ENCODE data around the gene LRP3.
"Not testable (repeated sequence)": the region's sequence is repeated elsewhere in the genome, so short reads cannot be mapped to it uniquely, and the experiment has no call there.

The LRP3 gene

GRCh38 chr19:33168528-33168927 lies 25.6 kb upstream of the LRP3 start:
- H3K27ac Mint-ChIP-seq: no peak overlapping the region
- no peak for DNase-seq

DNA sequence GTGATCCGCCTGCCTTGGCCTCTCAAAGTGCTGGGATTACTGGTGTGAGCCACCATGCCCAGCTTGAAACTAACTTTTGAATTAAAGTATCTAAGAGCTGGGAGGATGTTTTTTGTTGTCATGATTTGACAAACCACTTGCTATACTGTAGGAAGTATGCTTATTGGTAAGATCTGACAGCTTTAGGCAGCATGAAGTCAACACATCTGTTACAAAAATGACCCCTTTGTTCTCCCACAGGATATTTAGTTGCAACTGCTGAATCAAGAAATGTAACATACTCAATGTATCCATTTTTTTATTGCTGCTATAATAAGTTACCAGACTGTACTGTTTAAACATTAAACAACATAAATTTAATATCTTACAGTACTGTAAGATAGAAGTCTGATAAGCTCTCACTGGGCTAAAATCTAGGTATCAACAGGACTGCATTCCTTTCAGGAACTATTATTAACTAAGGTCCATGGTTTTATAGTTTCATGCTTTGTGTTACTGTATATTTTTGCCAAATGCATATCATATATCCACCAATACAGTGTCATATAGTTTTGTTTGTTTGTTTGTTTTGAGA lies 22.8 kb upstream of the LRP3 start:
- Mint-ChIP-seq H3K27me3 (no peaks in the 10 kb centered on the region), H3K27ac (no peak overlapping the region), H3K36me3 (ENCODE audit: low read depth) (peaks cover 9% of the 10 kb centered on the region), H3K9me3 (peaks cover 13% of the 10 kb centered on the region), H3K4me3 (no peak overlapping the region), H3K4me1 (peaks cover 25% of the 10 kb centered on the region)
- no peak for ATAC-seq
- DNase-seq: no peak

More at GRCh38 chr19:33168528-33168927, 25.6 kb upstream of the LRP3 start:
- Mint-ChIP-seq H3K4me3 (no peak overlapping the region), H3K9me3 (peaks cover 13% of the 10 kb centered on the region), H3K36me3 (ENCODE audit: low read depth) (peaks cover 9% of the 10 kb centered on the region), H3K27me3 (no peaks in the 10 kb centered on the region), H3K4me1 (peaks cover 8% of the 10 kb centered on the region)
- ATAC-seq: no peak

GRCh38 chr19:33171916-33172359 lies 22.2 kb upstream of the LRP3 start:
- peaks cover 11% of the 10 kb centered on the region for H3K36me3 Mint-ChIP-seq (ENCODE audit: low read depth)
- peaks cover 16% of the 10 kb centered on the region for H3K9me3 Mint-ChIP-seq
- no peak overlapping the region for H3K27ac Mint-ChIP-seq
- H3K4me1 Mint-ChIP-seq: peaks cover 27% of the 10 kb centered on the region
- DNase-seq: no peak
- H3K4me3 Mint-ChIP-seq: no peak overlapping the region
- no peak for ATAC-seq
- peaks cover 3% of the 10 kb centered on the region for H3K27me3 Mint-ChIP-seq

GRCh38 chr19:33174186-33174585 lies 19.9 kb upstream of the LRP3 start:
- H3K27ac Mint-ChIP-seq: no peak overlapping the region
- H3K27me3 Mint-ChIP-seq: peaks cover 5% of the 10 kb centered on the region
- peaks cover 3% of the 10 kb centered on the region for H3K9me3 Mint-ChIP-seq
- H3K36me3 Mint-ChIP-seq (ENCODE audit: low read depth): peaks cover 5% of the 10 kb centered on the region
- no peak overlapping the region for H3K4me3 Mint-ChIP-seq
- DNase-seq (no peak), ATAC-seq (no peak)
- H3K4me1 Mint-ChIP-seq: peaks cover 44% of the 10 kb centered on the region

GRCh38 chr19:33175156-33175782 lies 18.9 kb upstream of the LRP3 start:
- Mint-ChIP-seq H3K27me3 (peaks cover 5% of the 10 kb centered on the region), H3K4me1 (peaks cover 44% of the 10 kb centered on the region), H3K27ac (no peak overlapping the region), H3K9me3 (peaks cover 3% of the 10 kb centered on the region), H3K36me3 (ENCODE audit: low read depth) (peaks cover 5% of the 10 kb centered on the region), H3K4me3 (peak overlapping the region; percentile 96)
- DNase-seq: no peak
- no peak for ATAC-seq

DNA sequence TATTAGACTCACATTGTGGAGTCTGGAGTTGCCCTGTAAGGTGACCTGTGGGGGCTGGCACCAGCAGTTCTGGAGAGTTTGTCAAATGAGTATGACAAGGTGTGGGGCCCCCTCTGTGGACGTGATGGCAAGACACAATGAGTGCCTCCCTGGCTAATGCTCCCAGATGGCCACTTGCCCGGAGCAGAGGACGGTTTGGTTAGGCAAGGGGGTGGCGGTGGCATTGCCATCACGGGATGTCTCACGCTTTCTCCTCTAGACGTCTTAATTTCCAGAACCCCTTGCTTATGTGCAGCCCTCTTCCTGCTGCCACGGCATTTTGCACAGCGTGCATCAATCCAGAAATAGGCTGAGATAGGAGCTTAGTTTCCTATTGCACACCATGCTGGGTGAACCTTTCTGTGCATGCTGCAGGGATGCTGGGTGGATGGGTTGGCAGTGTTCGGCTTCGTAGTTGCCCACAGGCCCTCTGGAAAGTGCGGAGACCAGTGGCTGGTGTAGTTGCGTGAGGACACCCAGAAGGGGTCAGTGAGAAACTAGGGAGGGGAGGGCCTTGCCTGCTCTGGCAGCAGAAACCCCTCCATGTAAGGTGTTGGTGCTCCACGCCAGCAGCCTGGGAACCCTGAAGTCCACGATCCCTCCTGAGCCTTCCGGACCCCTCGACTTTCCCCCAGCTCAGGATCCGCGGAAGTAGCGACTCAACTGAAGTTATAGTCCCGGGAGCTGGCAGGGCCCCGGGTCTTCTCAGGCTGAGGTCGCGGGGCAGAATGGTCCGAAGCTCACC lies 18.1 kb upstream of the LRP3 start:
- H3K36me3 Mint-ChIP-seq (ENCODE audit: low read depth): peaks cover 5% of the 10 kb centered on the region
- peak; percentile 26 for DNase-seq
- peaks cover 3% of the 10 kb centered on the region for H3K9me3 Mint-ChIP-seq
- peaks cover 5% of the 10 kb centered on the region for H3K27me3 Mint-ChIP-seq
- peak overlapping the region; percentile 96 for H3K4me3 Mint-ChIP-seq
- ATAC-seq: no peak
- peak overlapping the region; percentile 98 for H3K27ac Mint-ChIP-seq
- peaks cover 44% of the 10 kb centered on the region for H3K4me1 Mint-ChIP-seq

DNA sequence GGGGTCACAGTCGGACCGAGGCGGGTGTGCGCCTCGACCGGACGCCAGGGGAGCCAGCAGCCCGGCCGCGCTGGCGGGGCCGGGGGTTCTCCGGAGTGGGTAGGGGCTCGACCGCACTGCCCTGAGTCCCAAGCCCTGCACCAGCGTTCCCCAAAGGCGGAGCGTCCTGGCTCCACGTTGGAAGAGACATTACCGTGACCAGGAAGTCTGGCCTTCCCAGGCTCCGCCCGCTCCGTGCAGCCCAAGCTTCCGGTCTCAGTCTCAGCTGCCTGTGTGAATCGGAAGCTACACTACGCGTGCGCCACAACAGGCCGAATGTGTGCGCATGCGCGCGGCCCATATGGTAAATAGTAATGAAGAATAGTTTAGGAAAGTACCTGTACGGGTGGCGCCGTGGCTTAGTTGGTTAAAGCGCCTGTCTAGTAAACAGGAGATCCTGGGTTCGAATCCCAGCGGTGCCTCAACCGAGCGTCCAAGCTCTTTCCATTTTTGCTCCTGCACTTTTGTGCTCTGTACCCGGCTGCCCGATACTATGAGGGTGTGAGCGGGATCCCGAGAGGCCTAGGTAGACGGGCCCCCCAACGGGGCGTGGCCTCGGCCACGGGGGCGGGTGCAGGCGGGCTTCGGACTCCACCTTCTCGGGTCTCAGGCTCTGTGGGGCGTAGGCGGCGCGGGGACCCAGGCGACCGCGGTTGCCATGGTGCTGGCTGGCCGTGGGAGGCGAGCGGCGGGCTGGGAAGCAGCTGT lies 17.3 kb upstream of the LRP3 start:
- Mint-ChIP-seq H3K4me1 (peaks cover 44% of the 10 kb centered on the region), H3K36me3 (ENCODE audit: low read depth) (peaks cover 5% of the 10 kb centered on the region), H3K27ac (peak overlapping the region; percentile 98), H3K9me3 (peaks cover 3% of the 10 kb centered on the region), H3K4me3 (peak overlapping the region; percentile 96), H3K27me3 (peaks cover 5% of the 10 kb centered on the region)
- ATAC-seq (peak; percentile 97), DNase-seq (peak; percentile 98)

DNA sequence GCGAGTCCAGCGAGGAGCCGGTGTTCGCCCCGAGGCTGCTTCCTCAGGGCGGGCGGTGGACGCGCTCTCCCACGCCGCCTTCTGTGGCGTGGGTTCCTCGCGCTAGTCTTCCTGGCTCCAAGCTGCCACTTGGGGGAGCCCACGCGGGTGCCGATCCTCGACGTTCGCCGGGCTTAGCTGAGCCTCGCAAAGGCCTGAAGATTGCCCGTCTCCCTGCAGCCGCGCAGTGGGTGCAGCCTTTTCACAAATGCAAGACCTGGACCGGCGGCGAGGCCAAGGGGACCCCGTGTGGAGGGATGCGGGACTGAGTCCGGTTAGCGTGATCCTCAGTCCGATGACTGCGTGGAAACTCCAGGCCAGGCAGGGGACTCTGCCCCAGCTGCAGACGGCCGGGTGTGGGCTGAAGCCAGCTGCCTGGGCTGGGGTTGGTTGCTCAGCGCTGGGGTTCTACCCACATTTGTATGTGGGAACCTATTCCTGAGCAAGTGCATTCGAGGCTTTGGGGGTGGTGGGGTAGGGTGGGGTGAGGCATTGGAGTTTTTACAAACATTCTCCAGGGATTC lies 16.6 kb upstream of the LRP3 start:
- DNase-seq (peak; percentile 66), ATAC-seq (peak; percentile 20)
- Mint-ChIP-seq H3K4me3 (peak overlapping the region; percentile 96), H3K27ac (peak overlapping the region; percentile 98), H3K36me3 (ENCODE audit: low read depth) (peaks cover 3% of the 10 kb centered on the region), H3K4me1 (peaks cover 40% of the 10 kb centered on the region), H3K27me3 (peaks cover 5% of the 10 kb centered on the region), H3K9me3 (peaks cover 3% of the 10 kb centered on the region)

DNA sequence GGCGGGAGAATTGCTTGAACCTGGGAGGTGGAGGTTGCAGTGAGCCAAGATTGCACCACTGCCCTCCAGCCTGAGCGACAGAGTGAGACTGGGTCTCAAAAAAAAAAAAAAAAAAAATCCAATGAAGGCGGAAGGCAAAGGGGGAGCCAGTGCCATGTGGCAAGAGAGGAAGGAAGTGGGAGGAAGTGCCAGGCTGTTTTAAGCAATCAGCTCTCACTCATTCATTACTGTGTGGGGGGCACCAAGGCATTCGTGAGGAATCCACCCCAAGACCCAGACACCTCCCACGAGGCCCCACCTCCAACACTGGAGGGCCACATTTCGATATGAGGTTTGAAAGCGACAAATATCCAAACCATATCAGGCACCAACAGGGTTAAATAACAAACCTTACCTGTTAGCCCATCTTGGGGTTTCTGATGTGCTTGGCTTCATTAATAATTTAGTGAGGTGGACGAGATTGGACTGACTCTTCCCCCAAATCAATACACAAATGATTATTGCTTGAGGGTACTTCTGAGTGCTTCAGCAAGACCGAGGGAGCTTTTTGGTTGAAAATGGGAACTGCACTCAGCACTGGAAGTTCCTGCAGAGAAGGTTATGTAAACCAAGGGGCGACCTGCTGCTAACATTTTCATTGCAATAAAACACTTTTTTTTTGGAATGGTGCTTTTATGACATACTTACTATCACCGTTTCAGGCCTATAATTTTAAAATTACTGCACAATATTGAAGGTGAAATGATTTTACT lies 7.5 kb upstream of the LRP3 start:
- Mint-ChIP-seq H3K27ac (no peak overlapping the region), H3K9me3 (no peaks in the 10 kb centered on the region), H3K4me1 (peaks cover 8% of the 10 kb centered on the region), H3K27me3 (peaks cover under 1% of the 10 kb centered on the region), H3K36me3 (ENCODE audit: low read depth) (no peaks in the 10 kb centered on the region), H3K4me3 (no peak overlapping the region)
- no peak for DNase-seq
- ATAC-seq: no peak

DNA sequence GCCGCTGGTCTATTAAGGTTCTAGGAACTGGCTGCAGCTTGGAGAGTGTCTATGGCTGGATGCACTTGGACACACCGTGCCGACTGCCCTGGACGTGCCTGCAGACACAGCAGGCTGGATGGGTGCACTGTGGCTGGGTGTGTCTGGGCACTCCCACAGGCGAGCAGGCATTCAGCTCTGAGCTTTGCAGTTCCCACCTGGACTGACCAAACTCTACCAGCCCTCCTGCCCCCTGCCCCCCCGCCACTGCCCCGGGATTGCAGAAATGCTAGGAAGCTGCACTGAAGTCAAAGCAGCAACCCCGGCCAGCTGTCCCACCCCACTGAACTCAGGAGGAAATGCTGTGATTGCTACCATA lies 7.0 kb upstream of the LRP3 start:
- ATAC-seq (no peak), DNase-seq (no peak)
- H3K27me3 Mint-ChIP-seq: peaks cover 6% of the 10 kb centered on the region
- no peak overlapping the region for H3K4me3 Mint-ChIP-seq
- H3K27ac Mint-ChIP-seq: no peak overlapping the region
- H3K9me3 Mint-ChIP-seq: no peaks in the 10 kb centered on the region
- no peaks in the 10 kb centered on the region for H3K36me3 Mint-ChIP-seq (ENCODE audit: low read depth)
- peaks cover 8% of the 10 kb centered on the region for H3K4me1 Mint-ChIP-seq

- DNase-seq (no peak), ATAC-seq (no peak)
- no peak overlapping the region for H3K4me3 Mint-ChIP-seq
- no peaks in the 10 kb centered on the region for H3K9me3 Mint-ChIP-seq
- H3K27ac Mint-ChIP-seq: no peak overlapping the region
- H3K4me1 Mint-ChIP-seq: peaks cover 8% of the 10 kb centered on the region
- no peaks in the 10 kb centered on the region for H3K36me3 Mint-ChIP-seq (ENCODE audit: low read depth)
- peaks cover 23% of the 10 kb centered on the region for H3K27me3 Mint-ChIP-seq
Observed at GRCh38 chr19:33189453-33189852, 4.7 kb upstream of the LRP3 start.

DNA sequence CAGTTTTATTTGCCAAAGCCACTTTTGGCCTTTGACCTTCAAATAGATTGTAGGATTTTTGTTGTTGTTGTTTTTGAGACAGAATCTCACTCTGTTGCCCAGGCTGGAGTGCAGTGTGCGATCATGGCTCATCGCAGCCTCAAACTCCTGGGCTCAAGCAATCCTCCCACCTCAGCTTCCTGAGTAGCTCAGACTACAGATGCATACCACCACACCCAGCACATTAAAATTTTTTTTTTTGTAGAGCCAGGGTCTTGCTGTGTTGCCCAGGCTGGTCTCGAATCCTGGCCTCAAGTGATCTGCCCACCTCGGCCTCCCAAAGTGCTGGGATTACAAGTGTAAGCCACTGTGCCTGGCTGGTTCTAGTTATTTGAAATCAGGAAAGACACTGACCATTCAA lies 3.0 kb upstream of the LRP3 start:
- not testable (repeated sequence) for H3K36me3 Mint-ChIP-seq (ENCODE audit: low read depth); H3K4me1 Mint-ChIP-seq; H3K27ac Mint-ChIP-seq; DNase-seq; H3K4me3 Mint-ChIP-seq; ATAC-seq; H3K9me3 Mint-ChIP-seq
- peaks cover 28% of the 10 kb centered on the region for H3K27me3 Mint-ChIP-seq

DNA sequence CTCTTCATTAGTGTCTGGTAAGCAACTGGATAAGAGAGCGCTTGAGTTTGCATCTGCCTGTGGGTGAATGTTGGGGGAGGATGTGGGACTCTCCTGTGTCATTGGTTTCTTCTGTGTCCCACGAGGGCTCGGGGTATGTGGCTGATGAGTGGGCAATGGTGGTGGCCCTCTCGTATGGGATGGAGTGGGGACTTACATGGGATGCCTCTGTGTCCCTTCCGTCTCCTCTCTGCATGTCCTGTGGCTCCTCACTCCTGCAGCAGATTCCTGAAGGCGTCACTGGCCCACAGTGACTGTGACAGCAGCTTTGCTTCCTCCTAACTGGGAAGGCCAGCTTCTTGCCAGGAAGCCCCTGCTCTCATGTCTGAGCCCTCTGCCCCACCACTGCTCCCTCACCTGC lies 2.6 kb upstream of the LRP3 start:
- Mint-ChIP-seq H3K4me3 (no peak overlapping the region), H3K27ac (no peak overlapping the region), H3K4me1 (peaks cover 5% of the 10 kb centered on the region), H3K27me3 (peaks cover 28% of the 10 kb centered on the region), H3K9me3 (no peaks in the 10 kb centered on the region), H3K36me3 (ENCODE audit: low read depth) (no peaks in the 10 kb centered on the region)
- no peak for ATAC-seq
- no peak for DNase-seq

GRCh38 chr19:33192010-33192409 lies 2.1 kb upstream of the LRP3 start:
- DNase-seq (no peak), ATAC-seq (no peak)
- Mint-ChIP-seq H3K4me1 (peaks cover under 1% of the 10 kb centered on the region), H3K27me3 (peaks cover 32% of the 10 kb centered on the region), H3K36me3 (ENCODE audit: low read depth) (no peaks in the 10 kb centered on the region), H3K9me3 (no peaks in the 10 kb centered on the region), H3K4me3 (no peak overlapping the region), H3K27ac (no peak overlapping the region)
